ENCODE data around the gene MEIOSIN.

Gene MEIOSIN

DNA sequence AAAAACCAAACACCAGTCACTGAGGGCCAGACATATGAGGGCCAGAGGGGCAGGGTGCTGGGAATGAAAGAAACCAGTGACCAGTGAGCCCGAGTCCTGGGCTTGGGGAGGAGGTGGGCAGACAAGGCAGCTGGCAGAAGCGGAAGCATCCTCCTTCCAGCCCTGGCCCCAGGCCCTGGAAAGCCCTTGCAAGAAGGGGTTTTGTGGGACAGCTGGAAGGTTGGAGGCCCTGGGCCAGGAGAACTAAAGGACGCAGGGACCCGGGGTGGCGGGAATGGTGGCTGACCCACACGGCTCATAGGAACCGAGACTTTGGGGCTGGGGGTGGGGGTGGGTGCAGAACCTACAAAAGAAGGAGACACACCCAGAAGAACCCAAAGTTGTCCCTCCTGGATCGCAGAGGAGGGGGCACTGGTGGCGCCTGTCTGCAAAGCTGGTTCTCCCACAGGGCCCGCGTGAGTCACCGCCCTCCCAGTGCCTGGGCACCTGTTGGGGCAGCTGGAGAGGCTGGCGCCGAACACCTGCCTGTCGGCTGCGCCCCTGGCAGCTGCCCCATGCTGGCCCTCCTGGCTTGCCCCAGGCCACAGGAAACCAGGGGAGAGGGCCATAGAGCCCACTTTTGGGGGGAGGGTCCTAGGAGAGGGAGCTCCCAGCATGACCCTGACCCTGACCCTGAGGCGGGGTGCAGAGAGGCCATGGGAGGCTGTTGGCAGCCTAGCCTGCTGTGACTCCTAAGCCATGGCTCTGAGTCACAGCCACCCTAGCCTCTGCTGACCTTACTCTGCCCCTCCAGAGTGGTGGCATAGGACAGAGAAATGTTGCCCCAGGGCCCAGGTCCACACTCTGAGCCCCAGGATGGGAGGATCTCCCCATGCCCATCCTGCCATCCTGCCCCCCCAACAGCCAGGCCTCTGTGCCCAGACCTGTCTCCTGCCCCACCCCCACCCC lies 48.2 kb downstream of the MEIOSIN start:
- TF ChIP-seq, protein P1, sequence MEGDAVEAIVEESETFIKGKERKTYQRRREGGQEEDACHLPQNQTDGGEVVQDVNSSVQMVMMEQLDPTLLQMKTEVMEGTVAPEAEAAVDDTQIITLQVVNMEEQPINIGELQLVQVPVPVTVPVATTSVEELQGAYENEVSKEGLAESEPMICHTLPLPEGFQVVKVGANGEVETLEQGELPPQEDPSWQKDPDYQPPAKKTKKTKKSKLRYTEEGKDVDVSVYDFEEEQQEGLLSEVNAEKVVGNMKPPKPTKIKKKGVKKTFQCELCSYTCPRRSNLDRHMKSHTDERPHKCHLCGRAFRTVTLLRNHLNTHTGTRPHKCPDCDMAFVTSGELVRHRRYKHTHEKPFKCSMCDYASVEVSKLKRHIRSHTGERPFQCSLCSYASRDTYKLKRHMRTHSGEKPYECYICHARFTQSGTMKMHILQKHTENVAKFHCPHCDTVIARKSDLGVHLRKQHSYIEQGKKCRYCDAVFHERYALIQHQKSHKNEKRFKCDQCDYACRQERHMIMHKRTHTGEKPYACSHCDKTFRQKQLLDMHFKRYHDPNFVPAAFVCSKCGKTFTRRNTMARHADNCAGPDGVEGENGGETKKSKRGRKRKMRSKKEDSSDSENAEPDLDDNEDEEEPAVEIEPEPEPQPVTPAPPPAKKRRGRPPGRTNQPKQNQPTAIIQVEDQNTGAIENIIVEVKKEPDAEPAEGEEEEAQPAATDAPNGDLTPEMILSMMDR (IDR thresholded peaks at IDR 0.05; ENCODE audit: low read length, missing control alignments): no peak
- DNase-seq (ENCODE audit: low read depth): no peak
- H3K4me3 ChIP-seq (replicated peaks; ENCODE audit: low read depth, low read length): peak overlapping the region; percentile 48

DNA sequence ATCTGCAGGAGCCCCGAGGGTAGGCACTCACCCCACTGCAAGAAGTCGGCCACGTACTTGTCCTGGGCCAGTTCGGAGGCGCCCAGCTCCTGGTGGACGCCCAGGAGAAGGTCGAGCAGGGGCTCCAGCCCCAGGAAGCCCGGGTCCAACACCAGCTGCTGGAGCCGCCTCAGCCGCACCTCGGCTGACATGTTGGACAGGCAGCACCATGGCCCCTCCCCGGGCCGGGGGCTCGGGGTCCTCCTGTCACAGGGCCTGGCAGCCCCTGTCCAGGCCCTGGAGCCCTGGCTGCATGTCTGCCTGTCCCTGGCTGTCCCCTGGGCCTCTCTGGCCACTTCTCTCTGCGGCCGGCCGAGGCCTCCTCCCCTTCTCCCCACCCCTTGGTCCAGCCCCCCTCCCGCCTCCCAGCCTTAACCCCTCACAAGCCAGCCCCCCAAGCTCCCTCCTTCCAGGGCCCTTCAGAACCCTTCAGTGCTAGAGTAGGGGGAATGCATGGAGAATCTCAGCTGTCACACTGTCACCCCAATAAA lies 49.0 kb downstream of the MEIOSIN start, which contains the start of gene DMPK:
Gene DMPK (minus strand): TSS at position 329 of the 530 bp plus-strand sequence. CDS start 138 bp downstream, at position 191.
- H3K4me3 ChIP-seq (replicated peaks; ENCODE audit: low read depth, low read length): peak within 1 kb of the TSS; percentile 48
- TF ChIP-seq, protein P1 (IDR thresholded peaks at IDR 0.05; ENCODE audit: low read length, missing control alignments): no peak
- DNase-seq (ENCODE audit: low read depth): no peak

DNA sequence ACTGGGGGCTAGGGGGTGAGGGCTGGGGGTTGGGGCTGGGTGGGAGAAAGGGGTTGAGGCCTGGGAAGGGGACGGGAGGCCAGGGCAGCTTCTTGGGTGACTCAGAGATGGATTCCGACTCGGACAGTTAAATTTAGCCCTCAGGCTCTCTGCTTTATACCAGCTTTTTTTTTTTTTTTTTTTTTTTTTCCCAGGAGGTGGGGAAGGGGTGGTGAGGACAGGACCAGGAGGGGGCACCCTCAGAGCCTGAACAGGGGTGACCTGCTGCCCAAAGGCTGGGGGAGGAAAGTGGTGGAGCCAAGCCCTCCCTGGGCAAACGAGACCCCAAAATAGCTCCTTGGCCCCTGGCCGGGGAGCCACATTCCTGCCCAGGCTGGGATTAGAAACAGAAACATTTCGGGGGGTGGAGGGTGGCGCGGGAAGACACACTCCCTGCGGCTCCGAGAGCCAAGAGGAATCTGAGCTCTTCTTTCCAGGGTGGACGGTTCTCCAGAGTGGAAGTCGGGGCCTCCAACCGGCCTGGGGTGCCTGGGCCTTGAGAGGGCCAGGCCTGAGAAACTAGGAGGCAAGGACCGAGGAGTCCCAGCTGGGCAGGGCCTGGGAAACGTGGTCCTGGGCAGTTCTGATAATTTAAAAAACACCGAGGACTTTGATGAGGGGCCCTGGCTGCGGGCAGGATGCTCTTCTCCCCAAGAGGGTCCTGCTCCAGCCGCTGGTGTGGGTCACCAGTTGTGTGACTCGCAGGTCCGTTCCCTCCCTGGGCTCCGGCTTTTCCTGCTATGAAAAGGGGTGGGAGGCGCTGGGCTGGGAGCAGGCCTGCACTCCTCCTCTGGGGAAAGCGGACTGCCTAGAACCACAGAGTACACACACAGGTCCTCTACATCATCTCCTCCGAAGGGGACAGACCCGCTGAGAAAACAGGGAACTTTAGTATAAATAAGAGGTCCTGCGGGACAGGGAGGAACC lies 49.9 kb downstream of the MEIOSIN start:
- DNase-seq (ENCODE audit: low read depth): peak; percentile 57
- TF ChIP-seq, protein P1 (IDR thresholded peaks at IDR 0.05; ENCODE audit: low read length, missing control alignments): no peak
- H3K4me3 ChIP-seq (replicated peaks; ENCODE audit: low read depth, low read length): peak overlapping the region; percentile 5

DNA sequence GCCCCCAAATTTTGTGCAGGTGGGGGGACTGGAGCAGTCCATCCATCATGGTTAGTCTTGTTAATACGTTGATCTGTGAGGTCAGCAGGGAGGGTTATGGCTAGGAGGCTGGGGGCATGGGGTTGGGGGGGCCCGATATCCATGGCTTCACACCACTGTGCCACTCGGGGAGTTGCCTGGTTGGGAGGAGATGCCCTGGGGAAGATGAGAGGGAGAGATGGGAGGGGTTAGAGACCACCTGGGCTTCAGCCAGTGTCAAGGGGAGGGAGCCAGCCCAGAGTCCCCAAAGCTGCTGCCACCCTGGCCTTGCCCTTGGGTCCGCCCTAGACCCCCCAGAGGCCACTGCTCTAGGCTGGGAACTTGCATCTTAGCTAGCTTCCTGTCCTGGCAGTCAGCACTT lies 50.9 kb downstream of the MEIOSIN start:
- TF ChIP-seq, protein P1 (IDR thresholded peaks at IDR 0.05; ENCODE audit: low read length, missing control alignments): no peak
- no peak for DNase-seq (ENCODE audit: low read depth)
- no peak overlapping the region for H3K4me3 ChIP-seq (replicated peaks; ENCODE audit: low read depth, low read length)

DNA sequence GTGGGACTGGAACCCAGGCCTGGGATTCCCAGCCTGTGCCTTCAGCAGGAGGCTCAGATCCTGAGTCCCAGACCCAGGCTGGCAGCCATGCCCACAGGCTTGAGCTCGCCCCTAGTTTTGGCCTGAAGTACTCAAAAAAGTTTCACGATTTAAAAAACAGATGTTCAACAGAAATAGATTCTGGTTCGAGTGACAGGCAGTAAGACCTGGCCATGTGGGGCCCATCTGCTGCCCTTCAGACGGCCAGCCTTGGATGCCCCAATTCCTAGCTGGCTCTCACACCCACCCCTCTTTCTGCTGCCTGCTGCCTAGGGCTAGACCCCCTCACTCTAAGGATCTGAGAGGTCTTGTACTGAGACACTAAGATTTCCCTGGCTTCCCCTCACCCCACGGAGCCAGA lies 51.9 kb downstream of the MEIOSIN start:
- H3K4me3 ChIP-seq (replicated peaks; ENCODE audit: low read depth, low read length): no peak overlapping the region
- TF ChIP-seq, protein P1 (IDR thresholded peaks at IDR 0.05; ENCODE audit: low read length, missing control alignments): no peak
- DNase-seq (ENCODE audit: low read depth): no peak

DNA sequence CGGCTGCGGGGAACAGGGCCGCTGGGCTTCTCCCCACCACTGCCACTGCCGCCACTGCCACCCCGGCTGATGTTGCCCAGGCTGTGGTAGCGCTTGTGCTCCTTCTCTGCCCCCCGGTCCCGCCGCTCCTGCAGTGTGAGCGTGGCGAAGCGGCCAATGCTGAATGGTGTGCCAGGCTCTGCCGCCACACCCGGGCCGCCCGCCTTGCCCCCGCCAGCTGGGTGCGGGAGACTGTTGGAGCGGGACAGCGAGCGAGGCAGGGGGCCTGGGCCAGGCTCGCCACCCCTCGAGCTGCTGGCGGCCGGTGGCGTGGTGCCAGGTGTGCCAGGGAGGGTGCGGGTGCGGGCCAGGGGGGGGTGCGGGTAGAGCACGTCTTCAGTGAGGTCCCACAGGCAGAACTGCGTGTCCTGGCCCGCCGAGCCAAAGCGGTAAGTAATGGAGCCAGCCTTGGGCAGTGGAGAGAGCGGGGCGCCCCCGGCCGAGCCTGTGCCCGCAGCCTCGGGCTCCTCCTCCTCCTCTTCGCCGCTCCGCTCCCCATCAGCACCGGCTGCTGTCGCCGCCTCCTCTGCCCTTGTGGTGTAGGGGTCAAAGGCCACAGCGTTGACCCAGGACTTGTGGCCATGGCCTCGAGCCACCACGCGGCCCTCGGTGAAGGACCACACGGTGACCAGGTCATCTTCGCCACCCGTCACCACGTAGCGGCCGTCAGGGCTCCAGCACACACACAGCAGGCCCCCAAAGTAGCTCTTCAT lies 52.7 kb downstream of the MEIOSIN start:
- TF ChIP-seq, protein P1 (IDR thresholded peaks at IDR 0.05; ENCODE audit: low read length, missing control alignments): no peak
- no peak overlapping the region for H3K4me3 ChIP-seq (replicated peaks; ENCODE audit: low read depth, low read length)

More for the DNA sequence above, 52.7 kb downstream of the MEIOSIN start:
- no peak for DNase-seq (ENCODE audit: low read depth)
